Fibroblast of lung (primary cell): ENCODE data around the gene DHRS4.
"Not testable (repeated sequence)": the region's sequence is repeated elsewhere in the genome, so short reads cannot be mapped to it uniquely, and the experiment has no call there.

Source experiments
- CTCF ChIP-seq, 2 donors: IDR thresholded peaks in 1 of 2; conservative IDR thresholded peaks in 1 of 2; 1 replicate in 1 of 2; 2 replicates in 1 of 2; pipeline ENCODE4 v1.5.1; 2011 to 2012; ENCODE audit warnings: low read length in 2 of 2, control low read depth in 1 of 2, inconsistent platforms in 1 of 2, low read depth in 1 of 2, mild to moderate bottlenecking in 1 of 2
- EZH2 ChIP-seq: IDR thresholded peaks from 2 replicates; pipeline ENCODE4 v1.5.1; 2012; ENCODE audit warnings: low read length, control low read depth, mild to moderate bottlenecking; ENCODE audit errors: missing control alignments

DNA sequence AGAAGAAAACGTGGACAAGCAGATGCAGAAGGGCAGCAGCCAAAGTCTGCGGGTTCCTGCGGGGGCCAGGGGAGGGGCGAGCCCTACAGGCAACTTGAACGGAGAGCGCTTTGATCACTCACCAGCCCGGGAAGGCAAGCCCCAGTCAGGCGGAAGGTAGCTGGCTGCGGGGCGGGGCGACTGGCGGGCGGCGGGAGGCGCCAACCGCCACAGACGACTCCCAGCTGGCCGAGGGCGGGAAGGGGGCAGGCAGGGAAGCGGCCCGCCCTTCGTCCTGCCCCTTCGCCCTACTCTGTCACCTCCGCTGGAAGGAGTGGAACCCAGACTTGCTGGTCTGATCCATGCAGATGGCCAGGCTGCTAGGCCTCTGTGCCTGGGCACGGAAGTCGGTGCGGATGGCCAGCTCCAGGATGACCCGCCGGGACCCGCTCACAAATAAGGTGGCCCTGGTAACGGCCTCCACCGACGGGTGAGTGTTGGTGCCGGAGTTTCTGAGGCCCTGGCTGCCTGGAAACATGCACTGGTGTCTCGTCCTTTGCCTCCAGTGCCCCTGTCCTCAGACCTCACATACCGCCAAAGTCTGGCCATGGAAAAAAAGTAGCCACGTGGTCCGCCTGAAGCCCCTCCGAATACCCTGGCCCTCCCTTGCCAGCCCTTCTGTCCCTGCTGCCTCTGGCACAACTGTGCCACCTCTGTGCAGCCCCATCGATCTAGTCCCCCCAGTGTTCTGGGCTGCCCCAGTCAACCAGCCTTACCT, 35.2 kb downstream of the DHRS4 start, which contains the start of gene DHRS4L2:
- not testable (repeated sequence) for TF ChIP-seq CTCF (conservative IDR thresholded peaks at IDR 0.05 in 1 of 2, IDR thresholded peaks at IDR 0.05 in 1 of 2; ENCODE audit: low read depth in 1 of 2, low read length in 2 of 2); EZH2
